ENCODE results near the gene LRRC8B. TPM values are rescaled to one million over a fixed set of nuclear protein-coding genes. Genes with fewer than 3 reads are reported as not detected.

Gene LRRC8B
- total RNA-seq, 1 donor from 2014 or later = 6.4 TPM

DNA sequence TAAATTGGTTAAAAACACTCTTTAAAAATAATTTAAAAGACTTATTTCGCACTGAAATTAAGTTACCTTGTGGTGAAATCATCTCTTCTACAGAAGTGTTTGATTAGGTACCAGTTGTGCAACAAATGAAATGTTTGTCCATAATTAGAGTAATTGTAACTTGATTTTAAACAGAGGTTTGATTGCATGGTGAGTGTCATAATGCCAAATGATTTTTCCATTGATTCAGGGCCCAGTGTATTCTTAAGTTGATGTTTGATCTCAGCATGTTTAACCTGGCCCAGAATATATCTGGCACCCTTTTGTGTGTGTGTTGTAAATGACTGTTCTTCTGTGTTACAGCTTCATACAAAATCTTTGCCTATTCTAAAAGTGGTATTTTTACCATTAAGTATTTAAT, 28.5 kb downstream of the LRRC8B start:
- Histone ChIP-seq H3K9ac (ENCODE audit: low read length) (no peak overlapping the region), H3K27me3 (ENCODE audit: insufficient read depth, low read length) (no peaks in the 10 kb centered on the region), H2AFZ (ENCODE audit: low read depth, low read length) (no peak overlapping the region), H3K4me3 (ENCODE audit: insufficient read depth, low read depth, low read length) (no peak overlapping the region), H4K20me1 (ENCODE audit: insufficient read depth, low read length) (no peaks in the 10 kb centered on the region), H3K27ac (ENCODE audit: low read depth, low read length) (no peak overlapping the region), H3K9me3 (ENCODE audit: insufficient read depth, low read depth, low read length) (no peaks in the 10 kb centered on the region), H3K4me1 (ENCODE audit: insufficient read depth, low read length) (no peaks in the 10 kb centered on the region), H3K4me2 (ENCODE audit: low read length) (no peak overlapping the region), H3K79me2 (ENCODE audit: insufficient read depth, low read length) (no peaks in the 10 kb centered on the region), H3K36me3 (ENCODE audit: insufficient read depth, low read length) (no peaks in the 10 kb centered on the region)
- DNase-seq (ENCODE audit: low read depth) (no peak), FAIRE-seq (no peak)
- no peak overlapping the region for H3K4me3 Mint-ChIP-seq (ENCODE audit: unreplicated experiment)
- H3K9me3 Mint-ChIP-seq (ENCODE audit: unreplicated experiment) = no peaks in the 10 kb centered on the region
- no peaks in the 10 kb centered on the region for H3K36me3 Mint-ChIP-seq (ENCODE audit: low read depth, unreplicated experiment)
- H3K4me1 Mint-ChIP-seq (ENCODE audit: low read depth, unreplicated experiment) = peaks cover 12% of the 10 kb centered on the region
- no peak overlapping the region for H3K27ac Mint-ChIP-seq (ENCODE audit: unreplicated experiment)
- TF ChIP-seq EZH2 (IDR thresholded peaks at IDR 0.05; ENCODE audit: insufficient read depth, low read length) = no peak
- TF ChIP-seq, protein P1, sequence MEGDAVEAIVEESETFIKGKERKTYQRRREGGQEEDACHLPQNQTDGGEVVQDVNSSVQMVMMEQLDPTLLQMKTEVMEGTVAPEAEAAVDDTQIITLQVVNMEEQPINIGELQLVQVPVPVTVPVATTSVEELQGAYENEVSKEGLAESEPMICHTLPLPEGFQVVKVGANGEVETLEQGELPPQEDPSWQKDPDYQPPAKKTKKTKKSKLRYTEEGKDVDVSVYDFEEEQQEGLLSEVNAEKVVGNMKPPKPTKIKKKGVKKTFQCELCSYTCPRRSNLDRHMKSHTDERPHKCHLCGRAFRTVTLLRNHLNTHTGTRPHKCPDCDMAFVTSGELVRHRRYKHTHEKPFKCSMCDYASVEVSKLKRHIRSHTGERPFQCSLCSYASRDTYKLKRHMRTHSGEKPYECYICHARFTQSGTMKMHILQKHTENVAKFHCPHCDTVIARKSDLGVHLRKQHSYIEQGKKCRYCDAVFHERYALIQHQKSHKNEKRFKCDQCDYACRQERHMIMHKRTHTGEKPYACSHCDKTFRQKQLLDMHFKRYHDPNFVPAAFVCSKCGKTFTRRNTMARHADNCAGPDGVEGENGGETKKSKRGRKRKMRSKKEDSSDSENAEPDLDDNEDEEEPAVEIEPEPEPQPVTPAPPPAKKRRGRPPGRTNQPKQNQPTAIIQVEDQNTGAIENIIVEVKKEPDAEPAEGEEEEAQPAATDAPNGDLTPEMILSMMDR (IDR thresholded peaks at IDR 0.05; ENCODE audit: insufficient read depth, low read depth, low read length) = no peak
- no peaks in the 10 kb centered on the region for H3K27me3 Mint-ChIP-seq (ENCODE audit: low read depth, unreplicated experiment)

DNA sequence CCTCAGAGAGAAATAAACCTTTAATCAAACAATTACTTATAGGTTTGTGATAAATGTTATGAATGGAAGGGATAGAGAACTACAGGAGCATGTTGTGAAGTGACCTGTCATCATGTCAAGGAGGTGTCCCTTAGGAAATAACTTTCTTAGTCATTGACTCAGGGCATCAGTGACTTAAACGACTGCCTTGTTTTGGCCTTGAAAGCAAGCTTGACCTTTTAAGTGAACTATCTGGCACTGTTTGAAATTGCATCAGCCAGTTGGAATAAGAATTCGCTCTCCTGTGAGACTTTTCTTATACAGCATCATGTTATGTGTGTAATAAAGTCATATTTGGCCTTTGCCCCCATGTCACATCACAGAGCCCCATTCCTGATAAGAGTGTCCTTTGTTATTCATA, 30.9 kb downstream of the LRRC8B start:
- no peaks in the 10 kb centered on the region for H3K4me1 ChIP-seq (ENCODE audit: insufficient read depth, low read length)
- Mint-ChIP-seq H3K27ac (ENCODE audit: unreplicated experiment) (no peak overlapping the region), H3K4me3 (ENCODE audit: unreplicated experiment) (no peak overlapping the region), H3K27me3 (ENCODE audit: low read depth, unreplicated experiment) (no peaks in the 10 kb centered on the region), H3K9me3 (ENCODE audit: unreplicated experiment) (no peaks in the 10 kb centered on the region), H3K4me1 (ENCODE audit: low read depth, unreplicated experiment) (peaks cover 3% of the 10 kb centered on the region), H3K36me3 (ENCODE audit: low read depth, unreplicated experiment) (no peaks in the 10 kb centered on the region)
- H3K9me3 ChIP-seq (ENCODE audit: insufficient read depth, low read depth, low read length) = no peaks in the 10 kb centered on the region
- no peak overlapping the region for H3K4me3 ChIP-seq (ENCODE audit: insufficient read depth, low read depth, low read length)
- no peak overlapping the region for H3K9ac ChIP-seq (ENCODE audit: low read length)
- no peaks in the 10 kb centered on the region for H3K27me3 ChIP-seq (ENCODE audit: insufficient read depth, low read length)
- H4K20me1 ChIP-seq (ENCODE audit: insufficient read depth, low read length) = no peaks in the 10 kb centered on the region
- H3K4me2 ChIP-seq (ENCODE audit: low read length) = no peak overlapping the region
- no peak for TF ChIP-seq EZH2 (IDR thresholded peaks at IDR 0.05; ENCODE audit: insufficient read depth, low read length)
- TF ChIP-seq, protein P1 (IDR thresholded peaks at IDR 0.05; ENCODE audit: insufficient read depth, low read depth, low read length) = no peak
- H3K36me3 ChIP-seq (ENCODE audit: insufficient read depth, low read length) = no peaks in the 10 kb centered on the region
- no peaks in the 10 kb centered on the region for H3K79me2 ChIP-seq (ENCODE audit: insufficient read depth, low read length)
- no peak overlapping the region for H3K27ac ChIP-seq (ENCODE audit: low read depth, low read length)
- DNase-seq (ENCODE audit: low read depth) = no peak
- no peak for FAIRE-seq
- H2AFZ ChIP-seq (ENCODE audit: low read depth, low read length) = no peak overlapping the region

DNA sequence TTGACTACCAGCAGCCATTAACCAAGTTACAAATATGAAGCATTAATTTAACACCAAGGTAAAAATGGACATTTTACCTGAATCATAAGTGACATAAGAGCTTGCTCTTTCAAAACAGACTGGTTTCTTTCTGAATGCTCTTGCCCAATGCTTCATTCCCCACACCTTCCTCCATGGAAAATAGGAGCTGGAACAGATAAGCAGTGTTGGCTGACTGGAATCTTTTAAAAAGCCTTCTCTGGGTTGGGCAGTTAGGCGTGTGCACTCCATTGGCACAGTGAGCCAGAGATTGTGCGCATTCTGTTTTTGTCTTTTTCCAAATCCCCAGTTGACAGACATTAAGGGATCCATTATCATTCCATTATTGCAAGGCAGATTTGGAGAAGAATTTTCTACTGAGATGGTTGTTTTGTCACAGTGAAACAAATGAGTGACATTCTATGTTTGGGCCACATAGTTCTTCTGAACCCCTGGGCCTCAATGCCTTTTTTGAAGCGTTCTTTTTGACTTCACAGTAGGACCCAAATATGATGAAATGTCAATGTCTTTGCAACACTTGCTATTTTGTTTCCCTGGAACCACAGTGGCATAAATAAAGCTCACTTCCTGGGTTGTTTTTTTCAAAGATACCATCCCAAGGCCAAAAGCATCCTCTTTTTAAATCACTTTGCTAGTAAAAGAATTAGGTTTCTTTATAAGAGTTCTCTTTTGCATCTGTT, 32.3 kb downstream of the LRRC8B start:
- Histone ChIP-seq H4K20me1 (ENCODE audit: insufficient read depth, low read length) (no peaks in the 10 kb centered on the region), H3K4me1 (ENCODE audit: insufficient read depth, low read length) (no peaks in the 10 kb centered on the region), H3K9me3 (ENCODE audit: insufficient read depth, low read depth, low read length) (no peaks in the 10 kb centered on the region), H3K79me2 (ENCODE audit: insufficient read depth, low read length) (no peaks in the 10 kb centered on the region), H3K27ac (ENCODE audit: low read depth, low read length) (no peak overlapping the region), H3K36me3 (ENCODE audit: insufficient read depth, low read length) (no peaks in the 10 kb centered on the region), H3K9ac (ENCODE audit: low read length) (no peak overlapping the region), H3K27me3 (ENCODE audit: insufficient read depth, low read length) (no peaks in the 10 kb centered on the region), H2AFZ (ENCODE audit: low read depth, low read length) (no peak overlapping the region), H3K4me3 (ENCODE audit: insufficient read depth, low read depth, low read length) (no peak overlapping the region), H3K4me2 (ENCODE audit: low read length) (no peak overlapping the region)
- no peak overlapping the region for H3K27ac Mint-ChIP-seq (ENCODE audit: unreplicated experiment)
- no peaks in the 10 kb centered on the region for H3K36me3 Mint-ChIP-seq (ENCODE audit: low read depth, unreplicated experiment)
- H3K4me1 Mint-ChIP-seq (ENCODE audit: low read depth, unreplicated experiment) = no peaks in the 10 kb centered on the region
- FAIRE-seq (no peak), DNase-seq (ENCODE audit: low read depth) (no peak)
- H3K27me3 Mint-ChIP-seq (ENCODE audit: low read depth, unreplicated experiment) = no peaks in the 10 kb centered on the region
- H3K4me3 Mint-ChIP-seq (ENCODE audit: unreplicated experiment) = no peak overlapping the region
- no peaks in the 10 kb centered on the region for H3K9me3 Mint-ChIP-seq (ENCODE audit: unreplicated experiment)
- TF ChIP-seq, protein P1 (IDR thresholded peaks at IDR 0.05; ENCODE audit: insufficient read depth, low read depth, low read length) = no peak
- TF ChIP-seq EZH2 (IDR thresholded peaks at IDR 0.05; ENCODE audit: insufficient read depth, low read length) = no peak

Data from astrocyte (in vitro differentiated cells and primary cell).